Gastroesophageal sphincter (tissue), 3 donors: Measurements from ENCODE around the gene ALKBH5.

ENCODE experiments used
- EP300 ChIP-seq: sonication (generic); formaldehyde crosslinking; IDR thresholded peaks from one replicate; pipeline ENCODE4 v1.6.1; 2017; ENCODE audit warnings: antibody characterized with exemption, mild to moderate bottlenecking
- POLR2A ChIP-seq, 2 donors: fragments of 450-650 bp; IDR thresholded peaks; one replicate each; pipeline ENCODE4 v1.6.1; 2017; ENCODE audit warnings: antibody characterized with exemption in 2 of 2, mild to moderate bottlenecking in 2 of 2, moderate library complexity in 1 of 2
- POLR2AphosphoS5 ChIP-seq: sonication (generic); formaldehyde crosslinking; IDR thresholded peaks from one replicate; pipeline ENCODE4 v1.6.1; 2017; ENCODE audit warnings: antibody characterized with exemption
- TF ChIP-seq, protein P1 (sequence below), 4 experiments: fragments of 200-600 bp in 2 of 4; fragments of 450-650 bp in 2 of 4; sonication (generic) in 1 of 4; IDR thresholded peaks; one replicate each; pipeline ENCODE4 v1.5.1; 2017 to 2019; ENCODE audit warnings: antibody characterized with exemption in 4 of 4, mild to moderate bottlenecking in 2 of 4, moderate library complexity in 2 of 4

DNA sequence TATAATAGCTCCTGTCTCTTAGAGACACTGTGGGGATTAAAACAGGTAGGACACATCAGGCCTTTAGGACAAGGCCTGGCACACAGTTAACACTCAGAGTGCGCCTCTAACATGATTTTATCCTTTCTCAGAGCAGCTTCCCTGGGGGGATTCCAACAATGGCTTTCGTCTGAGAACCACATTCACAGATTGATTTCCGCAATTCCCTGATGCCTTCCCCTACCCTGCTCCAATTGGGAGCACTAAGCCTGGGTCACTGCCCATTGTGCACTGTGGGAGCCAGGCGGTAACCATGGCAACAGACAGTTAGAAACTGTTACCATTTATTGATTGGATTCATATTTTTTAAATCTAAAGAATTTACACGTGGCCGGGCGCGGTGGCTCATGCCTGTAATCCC lies 5.9 kb upstream of the ALKBH5 start:
- TF ChIP-seq POLR2A (IDR thresholded peaks at IDR 0.05), result no peak
- TF ChIP-seq, protein P1, sequence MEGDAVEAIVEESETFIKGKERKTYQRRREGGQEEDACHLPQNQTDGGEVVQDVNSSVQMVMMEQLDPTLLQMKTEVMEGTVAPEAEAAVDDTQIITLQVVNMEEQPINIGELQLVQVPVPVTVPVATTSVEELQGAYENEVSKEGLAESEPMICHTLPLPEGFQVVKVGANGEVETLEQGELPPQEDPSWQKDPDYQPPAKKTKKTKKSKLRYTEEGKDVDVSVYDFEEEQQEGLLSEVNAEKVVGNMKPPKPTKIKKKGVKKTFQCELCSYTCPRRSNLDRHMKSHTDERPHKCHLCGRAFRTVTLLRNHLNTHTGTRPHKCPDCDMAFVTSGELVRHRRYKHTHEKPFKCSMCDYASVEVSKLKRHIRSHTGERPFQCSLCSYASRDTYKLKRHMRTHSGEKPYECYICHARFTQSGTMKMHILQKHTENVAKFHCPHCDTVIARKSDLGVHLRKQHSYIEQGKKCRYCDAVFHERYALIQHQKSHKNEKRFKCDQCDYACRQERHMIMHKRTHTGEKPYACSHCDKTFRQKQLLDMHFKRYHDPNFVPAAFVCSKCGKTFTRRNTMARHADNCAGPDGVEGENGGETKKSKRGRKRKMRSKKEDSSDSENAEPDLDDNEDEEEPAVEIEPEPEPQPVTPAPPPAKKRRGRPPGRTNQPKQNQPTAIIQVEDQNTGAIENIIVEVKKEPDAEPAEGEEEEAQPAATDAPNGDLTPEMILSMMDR (IDR thresholded peaks at IDR 0.05), result no peak
- TF ChIP-seq EP300, result no peak
- no peak for TF ChIP-seq POLR2AphosphoS5
